ENCODE data around the gene ZNF304.

Gene ZNF304

GRCh38 chr19:57350877-57351805 lies at the start of gene ZNF304:
Gene ZNF304 (plus strand): TSS chr19:57351271. CDS start chr19:57351665, 394 bp downstream.
- peak; percentile 67 to 69 for DNase-seq (ENCODE audit: low read depth in 2 of 2)

GRCh38 chr19:57302020-57302465 lies 49.0 kb upstream of the ZNF304 start:
- DNase-seq (ENCODE audit: low read depth in 2 of 2), result no peak

GRCh38 chr19:57302727-57303401 lies 48.2 kb upstream of the ZNF304 start:
- no peak for DNase-seq (ENCODE audit: low read depth in 2 of 2)

- no peak for DNase-seq (ENCODE audit: low read depth in 2 of 2)
Measured at GRCh38 chr19:57305056-57305455, 46.0 kb upstream of the ZNF304 start.

GRCh38 chr19:57308514-57308913 lies 42.6 kb upstream of the ZNF304 start:
- DNase-seq (ENCODE audit: low read depth in 2 of 2), result no peak

- DNase-seq (ENCODE audit: low read depth in 2 of 2), result no peak
Measured at GRCh38 chr19:57310792-57311191, 40.3 kb upstream of the ZNF304 start.

GRCh38 chr19:57314146-57314545 lies 36.9 kb upstream of the ZNF304 start:
- no peak for DNase-seq (ENCODE audit: low read depth in 2 of 2)

GRCh38 chr19:57317503-57317902 lies 33.6 kb upstream of the ZNF304 start:
- no peak for DNase-seq (ENCODE audit: low read depth in 2 of 2)

GRCh38 chr19:57319869-57320179 lies 31.2 kb upstream of the ZNF304 start:
- no peak for DNase-seq (ENCODE audit: low read depth in 2 of 2)

- DNase-seq (ENCODE audit: low read depth in 2 of 2), result peak; percentile 83 to 86
Measured at GRCh38 chr19:57320180-57321084, 30.6 kb upstream of the ZNF304 start, which contains the start of gene ZNF543. Gene ZNF543 (plus strand): TSS chr19:57320472. CDS start chr19:57320854, 382 bp downstream.

- no peak for DNase-seq (ENCODE audit: low read depth in 2 of 2)
Measured at GRCh38 chr19:57321116-57321515, 30.0 kb upstream of the ZNF304 start.

GRCh38 chr19:57321751-57322150 lies 29.3 kb upstream of the ZNF304 start:
- no peak for DNase-seq (ENCODE audit: low read depth in 2 of 2)

GRCh38 chr19:57324992-57325391 lies 26.1 kb upstream of the ZNF304 start:
- DNase-seq (ENCODE audit: low read depth in 2 of 2), result no peak

- no peak for DNase-seq (ENCODE audit: low read depth in 2 of 2)
Measured at GRCh38 chr19:57327993-57328392, 23.1 kb upstream of the ZNF304 start.

GRCh38 chr19:57334191-57334590 lies 16.9 kb upstream of the ZNF304 start:
- DNase-seq (ENCODE audit: low read depth in 2 of 2), result no peak

GRCh38 chr19:57338877-57339276 lies 12.2 kb upstream of the ZNF304 start:
- no peak for DNase-seq (ENCODE audit: low read depth in 2 of 2)

GRCh38 chr19:57342582-57342981 lies 8.5 kb upstream of the ZNF304 start:
- DNase-seq (ENCODE audit: low read depth in 2 of 2), result no peak

GRCh38 chr19:57348136-57348535 lies 2.9 kb upstream of the ZNF304 start:
- DNase-seq (ENCODE audit: low read depth in 2 of 2), result no peak

GRCh38 chr19:57351867-57352266 lies 796 bp downstream of the ZNF304 start:
- no peak for DNase-seq (ENCODE audit: low read depth in 2 of 2)

- DNase-seq (ENCODE audit: low read depth in 2 of 2), result no peak
Measured at GRCh38 chr19:57355916-57356315, 4.8 kb downstream of the ZNF304 start.

- no peak for DNase-seq (ENCODE audit: low read depth in 2 of 2)
Measured at GRCh38 chr19:57357406-57357805, 6.3 kb downstream of the ZNF304 start.

- DNase-seq (ENCODE audit: low read depth in 2 of 2), result no peak
Measured at GRCh38 chr19:57359300-57359699, 8.2 kb downstream of the ZNF304 start.
